Head of caudate nucleus (tissue), 42 donors: Measurements from ENCODE around the gene SMAD3.

Experiments used
- DNase-seq, 42 donors: peaks; one replicate each; pipeline versions ENCODE4 v3.0.0 to v3.0.0-alpha.2; 2020 to 2021; ENCODE audit warnings: mixed read lengths in 7 of 42
- intact Hi-C: fragments of 100-400 bp; cut with DNase I; formaldehyde crosslinking; loops from one replicate; pipeline ENCODE4 v1.15.0; 2022

The SMAD3 gene

GRCh38 chr15:67091071-67091979 is 25.9 kb downstream of the SMAD3 start:
- intact Hi-C loops: no loop called here
- DNase-seq: no peak

GRCh38 chr15:67091980-67092677 is 26.7 kb downstream of the SMAD3 start:
- intact Hi-C loops: no loop called here
- peak in 21 of 42 donors; percentile 17 to 63 (median 47) for DNase-seq

GRCh38 chr15:67092752-67093503 is 27.5 kb downstream of the SMAD3 start:
- intact Hi-C loops: no loop called here
- no peak for DNase-seq

GRCh38 chr15:67093504-67093862 is 28.1 kb downstream of the SMAD3 start:
- peak in 39 of 42 donors; percentile 24 to 81 (median 49) for DNase-seq

GRCh38 chr15:67094001-67094826 is 28.8 kb downstream of the SMAD3 start:
- no peak for DNase-seq
- intact Hi-C loops: no loop called here

More at GRCh38 chr15:67093504-67093862, 28.1 kb downstream of the SMAD3 start:
- intact Hi-C loops: no loop called here

GRCh38 chr15:67095912-67096311 is 30.5 kb downstream of the SMAD3 start:
- intact Hi-C loops: no loop called here
- DNase-seq: no peak

GRCh38 chr15:67096546-67097294 is 31.3 kb downstream of the SMAD3 start:
- intact Hi-C loops: no loop called here
- no peak for DNase-seq

GRCh38 chr15:67097424-67097823 is 32.0 kb downstream of the SMAD3 start:
- intact Hi-C loops: no loop called here
- DNase-seq: no peak

GRCh38 chr15:67097930-67098740 is 32.7 kb downstream of the SMAD3 start:
- no peak for DNase-seq
- intact Hi-C loops: no loop called here

- no peak for DNase-seq
- intact Hi-C loops: no loop called here
Measured at GRCh38 chr15:67098768-67099282, 33.4 kb downstream of the SMAD3 start.

GRCh38 chr15:67100124-67100791 is 34.9 kb downstream of the SMAD3 start:
- intact Hi-C loops: no loop called here

GRCh38 chr15:67100801-67101581 is 35.6 kb downstream of the SMAD3 start:
- intact Hi-C loops: no loop called here
- DNase-seq: no peak

More at GRCh38 chr15:67100124-67100791, 34.9 kb downstream of the SMAD3 start:
- no peak for DNase-seq

GRCh38 chr15:67101911-67102598 is 36.7 kb downstream of the SMAD3 start:
- DNase-seq: no peak
- intact Hi-C loops: no loop called here

GRCh38 chr15:67102599-67102929 is 37.2 kb downstream of the SMAD3 start:
- DNase-seq: no peak
- intact Hi-C loops: no loop called here

GRCh38 chr15:67103021-67103420 is 37.6 kb downstream of the SMAD3 start:
- intact Hi-C loops: no loop called here
- DNase-seq: no peak
